COLO829 (cell line): ENCODE data around the gene BAZ1A.
"Not testable (repeated sequence)": the region's sequence is repeated elsewhere in the genome, so short reads cannot be mapped to it uniquely, and the experiment has no call there.

Experiments used
- DNase-seq: peaks from one replicate; pipeline ENCODE4 v3.0.0; 2012; ENCODE audit warnings: low spot score

Gene BAZ1A

DNA sequence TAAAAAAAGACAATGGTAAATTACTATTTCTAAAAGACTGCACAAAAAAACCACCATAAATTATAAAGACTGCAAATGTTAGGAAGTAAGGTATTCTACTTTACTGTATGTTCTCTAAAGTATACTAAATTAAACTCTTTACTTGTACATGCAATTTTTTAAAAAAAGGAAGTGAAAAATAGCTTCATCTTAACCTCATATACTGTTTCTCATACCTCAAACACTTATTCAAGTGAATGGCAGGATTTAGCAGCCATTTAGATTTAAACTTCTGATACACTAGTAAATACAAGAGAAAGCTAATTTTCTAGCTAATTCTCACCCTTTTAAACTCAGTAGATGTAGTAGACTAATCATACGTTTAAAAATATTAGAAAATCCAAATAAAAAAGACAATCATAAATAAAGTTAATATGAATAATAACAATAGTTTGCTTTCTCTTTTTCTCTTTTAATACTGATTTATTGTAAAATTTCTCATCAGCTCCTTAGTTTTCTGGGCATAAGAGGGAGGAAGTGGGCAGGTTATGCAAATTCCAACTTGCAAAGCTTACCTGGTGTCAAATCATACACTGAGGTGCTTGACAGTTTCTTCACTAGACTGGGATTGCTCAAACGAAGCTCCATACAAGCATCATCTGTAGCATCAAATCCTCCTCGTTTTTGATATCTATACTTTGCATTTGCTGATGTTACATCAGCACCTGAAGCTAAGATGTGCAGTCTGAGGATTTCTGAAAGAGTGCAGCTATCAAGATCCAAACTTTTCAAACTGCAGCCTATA is 89.7 kb downstream of the BAZ1A start:
- no peak for DNase-seq

DNA sequence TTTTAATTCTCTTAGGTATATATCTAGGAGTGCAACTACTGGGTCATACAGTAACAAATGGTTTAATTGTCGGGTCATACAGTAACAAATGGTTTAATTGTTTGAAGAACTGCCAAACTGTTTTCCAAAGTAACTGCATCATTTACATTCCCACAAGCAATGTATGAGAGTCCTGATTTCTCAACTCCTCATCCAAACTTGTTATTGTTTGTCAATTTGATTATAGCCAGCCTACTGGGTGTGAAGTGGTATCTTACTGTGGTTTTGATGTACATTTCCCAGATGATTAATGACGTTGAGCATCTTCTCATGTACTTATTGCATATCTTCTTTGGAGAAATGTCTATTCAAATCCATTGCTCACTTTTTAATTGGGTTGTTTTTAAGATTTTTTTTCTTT is 93.1 kb downstream of the BAZ1A start:
- no peak for DNase-seq

DNA sequence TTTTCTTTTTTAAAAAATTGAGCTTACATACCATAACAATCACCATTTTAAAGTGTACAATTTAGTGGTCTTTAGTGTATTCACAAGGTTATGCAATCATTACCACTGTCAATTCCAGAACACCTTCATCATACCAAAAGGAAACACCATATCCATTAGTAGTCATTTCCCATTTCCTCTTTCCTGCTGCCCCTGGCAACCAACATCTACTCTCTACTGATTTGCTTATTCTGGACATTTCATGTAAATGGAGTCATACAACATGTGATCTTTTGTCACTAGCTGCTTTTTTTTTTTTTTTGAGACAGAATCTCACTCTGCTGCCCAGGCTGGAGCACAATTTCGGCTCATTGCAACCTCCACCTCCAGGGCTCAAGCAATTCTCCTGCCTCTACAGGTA is 93.9 kb downstream of the BAZ1A start:
- no peak for DNase-seq

DNA sequence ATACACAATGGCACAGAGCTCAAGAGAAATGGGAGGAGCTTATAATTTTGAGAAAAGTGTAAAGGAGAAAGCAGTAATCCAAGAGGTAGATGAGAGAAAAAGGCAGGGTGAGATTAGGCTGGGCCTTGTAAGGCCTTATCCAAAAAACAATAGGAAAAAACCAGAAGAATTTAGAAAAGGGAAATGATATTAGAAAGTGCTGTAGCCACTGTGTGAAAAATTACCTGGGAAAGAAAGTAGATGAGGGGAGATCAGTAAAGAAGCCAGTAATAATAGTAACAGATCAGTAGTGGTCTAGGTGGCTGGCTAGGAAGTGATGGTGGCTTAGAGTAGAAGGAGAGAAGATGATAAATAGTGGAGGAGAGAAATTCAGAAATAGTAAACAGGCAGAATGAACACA is 94.5 kb downstream of the BAZ1A start:
- DNase-seq, result no peak

DNA sequence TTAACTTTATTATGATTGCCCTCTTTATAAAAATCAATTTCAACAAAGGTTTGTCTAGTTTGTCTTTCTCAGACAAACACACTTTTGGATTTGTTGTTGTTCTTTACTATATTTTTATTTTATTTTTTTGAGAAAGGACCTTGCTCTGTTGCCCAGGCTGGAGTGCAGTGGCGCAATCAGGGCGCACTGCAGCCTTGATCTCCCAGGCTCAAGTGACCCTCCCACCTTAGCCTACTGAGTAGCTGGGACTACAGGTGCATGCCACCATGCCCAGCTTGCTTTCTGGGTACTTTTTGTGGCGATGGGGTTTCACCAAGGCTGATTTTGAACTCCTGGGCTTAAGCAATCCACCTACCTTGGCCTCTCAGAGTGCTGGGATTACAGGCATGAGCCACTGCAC is 96.4 kb downstream of the BAZ1A start:
- no peak for DNase-seq

DNA sequence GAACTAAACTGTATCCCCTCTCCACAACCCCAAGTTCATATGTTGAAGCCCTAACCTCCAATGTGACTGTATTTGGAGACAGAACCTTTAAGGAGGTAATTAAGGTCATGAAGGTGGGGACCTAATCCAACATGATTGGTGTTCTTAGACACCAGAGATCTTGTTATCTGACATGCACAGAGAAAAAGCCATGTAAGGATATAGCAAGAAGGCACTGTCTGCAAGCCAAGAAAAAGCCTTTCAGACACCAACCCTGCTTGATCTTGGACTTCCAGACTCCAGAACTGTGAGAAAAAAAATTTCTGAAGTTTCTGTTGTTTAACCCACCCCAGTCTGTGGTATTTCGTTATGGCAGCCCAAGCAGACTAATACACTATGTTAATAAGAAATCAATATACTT is 98.5 kb downstream of the BAZ1A start:
- DNase-seq, result no peak

DNA sequence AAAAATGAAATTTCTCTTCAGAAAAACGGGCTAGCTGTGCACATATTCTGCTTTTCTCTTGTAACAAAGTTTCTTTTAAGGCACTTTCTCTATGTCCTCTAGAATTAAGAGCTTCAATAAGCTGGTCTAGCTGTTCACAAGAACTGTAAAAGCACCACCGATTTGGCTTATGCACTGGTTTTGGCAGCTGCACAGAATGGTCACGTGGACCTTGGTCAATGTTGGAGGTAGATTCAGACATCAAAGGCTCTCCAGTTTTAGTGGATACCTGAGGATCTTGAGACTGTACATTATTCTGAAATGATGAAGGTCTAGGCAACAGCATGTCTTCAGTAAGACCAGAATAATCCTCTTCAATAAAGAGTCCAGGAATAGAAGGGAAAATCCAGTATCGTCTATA is 99.2 kb downstream of the BAZ1A start:
- DNase-seq, result no peak

DNA sequence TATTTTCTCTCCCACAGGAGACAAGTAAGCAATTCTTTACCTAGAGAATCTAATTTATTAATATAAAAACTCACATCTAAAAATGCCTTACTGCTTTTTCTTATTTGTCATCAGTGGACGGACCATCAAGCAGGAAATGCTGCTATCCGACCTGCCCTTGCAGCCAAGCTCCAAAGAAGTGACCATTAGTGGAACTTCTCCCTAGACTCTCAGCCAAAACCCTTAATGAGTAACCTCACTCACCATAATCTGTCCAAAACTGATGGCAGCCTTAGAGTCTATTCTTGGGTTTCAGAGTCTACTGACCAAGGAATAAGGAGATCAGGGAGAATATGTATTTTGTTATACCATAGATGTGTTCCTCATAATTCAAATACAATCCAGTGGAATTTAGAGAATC is 99.8 kb downstream of the BAZ1A start:
- no peak for DNase-seq

DNA sequence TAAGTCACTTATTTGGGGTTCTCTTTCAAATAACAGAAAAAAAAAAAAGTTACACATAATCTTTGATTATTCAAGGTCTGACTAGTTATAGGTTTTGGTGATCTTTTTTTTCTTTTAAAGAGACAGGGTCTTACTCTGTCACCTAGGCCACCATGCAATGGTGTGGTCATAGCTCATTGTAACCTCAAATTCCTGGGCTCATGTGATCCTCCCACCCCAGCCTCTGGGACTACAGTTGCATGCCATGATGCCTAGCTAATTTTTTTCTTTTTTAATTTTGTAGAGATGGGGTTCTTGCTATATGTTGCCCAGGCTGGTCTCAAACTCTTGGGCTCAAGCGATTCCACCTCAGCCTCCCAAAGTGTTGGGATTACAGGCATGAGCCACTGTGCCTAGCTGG is 104.3 kb downstream of the BAZ1A start:
- DNase-seq, result no peak

DNA sequence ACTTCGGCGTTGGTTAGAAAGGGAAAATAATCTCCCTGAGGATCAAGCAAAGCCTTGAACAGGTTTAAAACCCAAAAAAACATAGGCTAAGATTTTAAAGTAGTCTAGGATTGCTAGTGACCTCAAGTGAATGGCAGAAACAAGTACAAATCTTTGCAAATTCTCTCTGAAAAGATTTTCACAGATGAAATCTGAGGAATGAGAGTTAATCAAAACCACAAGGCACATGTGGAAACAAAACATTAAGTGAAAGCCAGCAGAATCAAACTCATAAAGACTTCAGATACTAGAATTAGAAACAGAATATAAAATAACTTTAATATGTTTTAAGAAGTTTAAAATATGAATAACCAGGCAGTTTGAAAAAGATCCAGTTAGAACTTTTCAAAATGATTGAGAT is 108.6 kb downstream of the BAZ1A start:
- no peak for DNase-seq

DNA sequence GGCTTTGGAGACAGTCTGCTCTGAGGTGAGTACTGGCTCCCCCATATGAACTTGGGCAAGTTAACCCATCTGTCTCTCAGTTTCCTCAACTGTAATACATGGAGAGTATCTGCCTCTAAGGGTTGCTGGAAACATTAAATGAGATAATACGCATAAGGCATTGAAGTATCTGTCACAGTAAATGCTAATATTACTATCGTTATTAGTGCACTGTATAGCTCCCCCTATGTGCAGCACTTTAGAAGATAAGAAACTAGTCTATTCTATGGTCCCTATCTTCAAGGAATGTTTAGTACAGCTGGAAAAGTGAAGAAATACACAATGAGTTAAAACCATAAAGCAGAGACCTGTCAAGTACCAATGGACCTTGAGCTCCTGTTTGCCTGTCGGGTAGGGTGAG is 109.1 kb downstream of the BAZ1A start:
- DNase-seq, result no peak

DNA sequence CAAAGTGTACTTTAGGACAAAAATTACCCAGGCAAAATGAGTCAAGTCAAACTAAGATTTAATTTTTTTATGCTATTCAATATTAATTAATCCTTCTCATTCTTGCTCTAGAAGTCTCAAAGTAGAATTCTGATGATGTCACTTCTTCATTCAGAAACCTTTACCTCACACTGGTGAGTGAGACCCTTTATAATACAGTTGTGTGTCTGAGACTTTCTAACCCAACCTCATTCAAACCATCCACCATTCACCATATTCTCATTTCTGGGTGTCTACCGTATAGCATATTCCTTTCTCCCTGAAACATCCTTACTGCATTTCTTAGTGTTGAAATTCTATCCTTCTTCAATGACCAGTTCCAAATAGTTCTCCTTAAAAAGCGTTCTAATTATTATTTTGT is 119.9 kb downstream of the BAZ1A start:
- no peak for DNase-seq

DNA sequence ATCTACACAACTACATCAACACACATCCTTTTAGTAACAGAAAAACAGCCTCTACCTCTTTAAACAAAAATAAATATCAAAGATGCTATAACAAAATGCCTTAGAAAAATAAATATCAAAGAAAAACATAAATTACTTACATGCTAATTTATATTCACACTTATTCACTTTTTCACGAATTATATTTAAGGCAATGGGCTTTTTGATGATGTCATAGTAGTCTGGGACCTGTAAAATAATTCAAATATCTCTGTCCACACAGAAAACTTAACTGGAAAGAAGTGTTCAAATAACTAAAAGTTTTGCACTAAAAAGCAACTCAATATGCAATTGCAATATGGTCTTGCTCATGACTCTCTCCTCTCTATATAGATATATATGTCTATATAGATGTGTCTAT is 120.5 kb downstream of the BAZ1A start:
- no peak for DNase-seq

DNA sequence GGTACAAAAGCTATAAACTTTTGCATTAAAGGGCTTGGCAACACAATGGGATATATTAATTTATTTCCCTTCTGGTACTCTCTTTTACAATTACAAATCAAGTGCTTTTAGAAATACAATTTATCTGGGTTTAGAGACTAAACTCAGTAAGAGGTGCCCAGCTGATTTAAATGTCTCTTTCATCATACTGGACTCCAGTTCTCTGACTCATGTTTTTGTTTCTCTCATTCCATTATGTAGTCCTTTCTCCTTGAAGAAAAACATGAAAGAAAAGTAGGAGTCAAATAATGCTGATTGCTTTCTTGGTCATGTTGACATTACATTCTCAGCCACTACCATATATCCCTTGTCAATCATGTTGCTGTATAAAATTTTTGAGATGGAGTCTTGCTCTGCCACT is 124.5 kb downstream of the BAZ1A start:
- DNase-seq, result no peak

DNA sequence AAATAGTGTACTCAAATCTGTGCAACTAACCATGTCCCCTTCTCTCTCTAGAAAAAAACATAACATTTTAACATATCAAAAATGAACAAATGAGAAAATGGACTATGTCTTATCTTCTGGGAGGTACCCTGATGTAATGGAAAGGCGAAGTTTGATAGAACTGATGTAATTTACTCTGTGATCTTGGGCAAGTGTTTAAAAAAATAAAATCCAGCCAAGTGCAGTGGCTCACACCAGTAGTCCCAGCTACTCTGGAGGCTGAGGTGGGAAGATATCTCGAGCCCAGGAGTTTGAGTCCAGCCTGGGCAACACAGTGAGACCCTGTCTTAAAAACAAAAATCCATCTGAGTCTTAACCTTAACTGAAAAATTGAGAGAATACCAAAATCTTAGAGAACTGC is 124.9 kb downstream of the BAZ1A start:
- DNase-seq, result no peak

DNA sequence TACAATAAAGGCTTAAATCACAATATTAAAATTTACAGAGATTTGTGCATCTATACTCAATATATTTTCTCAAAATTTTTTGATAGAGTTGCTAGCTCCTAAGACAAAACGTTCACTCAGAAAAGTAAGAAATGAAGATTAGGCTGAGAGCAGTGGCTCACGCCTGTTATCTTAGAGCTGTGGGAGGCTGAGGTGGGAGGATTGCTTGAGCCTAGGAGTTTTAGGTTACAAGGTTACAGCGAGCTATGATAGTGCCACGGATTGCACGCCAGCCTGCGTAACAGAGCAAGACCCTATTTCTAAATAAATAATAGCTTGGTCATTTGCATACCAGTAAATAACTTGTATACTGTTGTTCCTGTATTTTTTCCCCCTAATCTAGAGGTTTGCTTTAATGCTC is 125.8 kb downstream of the BAZ1A start:
- no peak for DNase-seq

DNA sequence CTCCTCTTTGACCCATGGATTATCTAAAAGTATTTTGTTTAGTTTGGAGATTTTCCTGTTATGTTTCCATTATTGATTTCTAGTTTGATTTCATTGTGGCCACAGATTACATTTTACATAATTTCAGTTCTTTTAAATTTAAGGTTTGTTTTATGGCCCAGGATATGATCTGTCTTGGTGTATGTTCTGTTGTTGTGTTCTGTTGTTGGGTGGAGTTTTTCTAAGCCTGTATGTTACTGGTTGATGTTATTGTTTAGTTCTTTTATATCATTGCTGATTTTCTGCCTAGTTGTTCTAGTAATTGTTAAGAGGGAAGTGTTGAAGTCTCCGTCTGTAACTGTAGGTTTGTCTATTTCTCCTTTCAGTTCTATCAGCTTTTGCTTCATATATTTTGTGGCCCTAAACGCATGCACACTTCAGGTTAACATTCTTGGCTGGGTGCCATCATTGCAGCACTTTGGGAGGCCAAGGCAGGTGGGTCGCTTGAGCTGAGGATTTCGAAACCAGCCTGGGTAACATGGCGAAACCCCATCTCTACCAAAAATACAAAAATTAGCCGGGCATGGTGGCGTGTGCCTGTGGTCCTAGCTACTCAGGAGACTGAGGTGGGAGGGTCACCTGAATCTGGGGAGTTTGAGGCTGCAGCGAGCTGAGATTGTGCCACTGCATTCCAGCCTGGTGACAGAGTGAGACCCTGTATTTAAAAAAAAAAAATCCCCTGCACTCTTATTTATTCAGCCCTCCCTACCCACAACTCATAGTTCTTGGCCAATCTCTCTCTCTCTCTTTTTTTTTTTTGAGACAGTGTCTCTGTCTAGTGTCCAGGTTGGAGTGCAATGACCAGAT is 132.7 kb downstream of the BAZ1A start:
- DNase-seq, result no peak

DNA sequence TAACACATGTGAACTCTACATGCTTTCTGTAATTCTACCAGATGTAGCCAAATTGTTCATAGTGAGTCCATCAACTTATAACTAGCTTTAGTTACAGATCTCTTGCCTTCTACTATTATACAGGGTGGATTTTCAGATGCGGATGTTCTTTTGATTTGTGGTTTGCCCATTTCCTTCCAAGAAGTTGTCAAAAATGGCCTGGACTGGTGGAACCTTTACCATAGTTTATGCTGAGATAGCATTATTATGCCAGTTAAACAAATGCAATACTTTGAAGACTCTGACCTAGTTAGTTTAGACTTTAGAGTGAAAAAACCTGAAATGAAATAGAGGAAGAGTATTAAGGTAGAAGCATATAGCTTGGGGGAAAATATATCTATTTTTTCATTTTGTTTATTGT is 133.3 kb downstream of the BAZ1A start:
- DNase-seq, result no peak

DNA sequence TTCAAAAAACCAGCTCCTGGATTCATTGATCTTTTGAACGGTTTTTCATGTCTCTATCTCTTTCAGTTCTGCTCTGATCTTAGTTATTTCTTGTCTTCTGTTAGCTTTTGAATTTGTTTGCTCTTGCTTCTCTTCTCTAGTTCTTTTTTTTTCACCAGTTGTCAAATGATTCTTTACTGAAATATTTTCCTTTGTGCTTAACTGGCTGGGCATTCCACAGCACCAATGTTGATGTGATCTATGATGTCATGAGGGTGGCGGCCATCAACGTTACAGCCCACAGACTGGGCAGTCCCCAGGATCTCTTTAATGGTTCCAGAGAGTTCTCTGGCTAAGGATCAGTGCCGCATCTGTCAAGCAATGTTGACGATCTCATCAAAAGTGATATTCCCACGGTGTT is 135.0 kb downstream of the BAZ1A start:
- DNase-seq, result not testable (repeated sequence)

DNA sequence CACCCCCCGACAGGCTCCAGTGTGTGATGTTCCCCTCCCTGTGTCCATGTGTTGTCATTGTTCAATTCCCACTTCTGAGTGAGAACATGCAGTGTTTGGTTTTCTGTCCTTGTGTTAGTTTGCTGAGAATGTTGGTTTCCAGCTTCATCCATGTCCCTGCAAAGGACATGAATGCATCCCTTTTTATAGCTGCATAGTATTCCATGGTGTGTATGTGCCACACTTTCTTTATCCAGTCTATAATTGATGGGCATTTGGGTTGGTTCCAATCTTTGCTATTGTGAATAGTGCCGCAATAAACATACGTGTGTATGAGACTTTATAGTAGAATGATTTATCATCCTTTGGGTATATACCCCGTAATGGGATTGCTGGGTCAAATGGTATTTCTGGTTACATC is 138.1 kb downstream of the BAZ1A start:
- not testable (repeated sequence) for DNase-seq

DNA sequence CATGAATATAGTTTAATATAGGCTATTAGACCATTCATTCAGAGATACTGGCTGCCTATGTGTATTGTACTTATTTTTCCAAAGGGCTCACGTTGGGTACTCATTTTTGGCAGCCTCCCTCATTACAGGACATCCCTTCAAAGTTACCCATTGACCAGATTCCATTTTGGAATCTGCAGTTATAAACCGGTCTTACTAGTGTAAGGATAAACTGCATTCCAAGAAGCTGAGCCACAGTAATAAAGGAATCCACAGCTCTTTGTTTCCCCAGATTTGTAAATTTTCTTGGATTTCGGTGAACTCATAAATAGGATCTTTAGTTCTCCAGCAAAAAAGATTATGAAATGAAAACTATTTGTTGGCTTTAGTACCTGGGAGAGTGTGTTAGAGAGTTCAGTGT is 141.9 kb downstream of the BAZ1A start:
- no peak for DNase-seq

DNA sequence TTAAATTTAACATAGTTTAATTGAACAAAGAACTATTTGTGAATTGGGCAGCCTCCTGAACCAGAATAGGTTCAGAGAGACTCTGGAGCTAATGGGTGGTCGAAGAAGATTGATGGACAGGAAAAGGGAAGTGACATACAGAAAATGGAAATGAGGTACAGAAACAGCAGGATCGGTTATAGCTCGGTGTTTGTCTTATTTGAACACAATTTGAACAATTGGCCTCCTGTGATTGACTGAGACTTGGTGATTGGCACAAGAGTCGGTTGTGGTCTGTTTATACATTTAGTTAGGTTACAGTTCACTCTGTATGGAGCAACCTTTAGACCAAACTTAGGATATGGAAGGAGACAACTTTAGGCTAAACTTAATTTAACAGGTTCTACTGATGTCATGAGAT is 142.4 kb downstream of the BAZ1A start:
- DNase-seq, result no peak

DNA sequence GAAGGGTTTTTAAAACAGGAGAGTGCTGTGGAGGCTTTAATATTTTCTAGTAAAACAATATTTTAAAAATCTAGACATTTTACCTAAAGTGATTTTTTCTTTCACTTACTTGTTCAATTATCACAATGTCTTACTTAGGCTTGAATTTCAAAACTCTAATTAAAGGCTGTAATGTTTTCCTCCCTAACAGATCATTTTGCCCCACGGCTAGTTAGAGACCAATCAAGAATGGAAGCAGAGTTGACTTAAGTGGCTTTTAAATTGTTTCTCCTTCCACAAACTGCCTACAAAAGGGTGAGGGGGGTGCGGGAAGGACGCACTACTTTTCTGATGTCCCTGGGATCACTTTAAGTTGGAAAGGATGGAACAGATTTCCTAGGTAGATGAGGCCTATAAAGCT is 151.3 kb downstream of the BAZ1A start:
- DNase-seq, result no peak
